ENCODE data around the gene ELL. TPM values are rescaled to one million over a fixed set of nuclear protein-coding genes. Genes with fewer than 3 reads are reported as not detected.

ELL gene
- total and polyA plus RNA-seq, 4 experiments from 2014 or later, result 6.5 to 35.9 (median 25.8) TPM

GRCh38 chr19:18478545-18479311 is 43.1 kb downstream of the ELL start:
- no peaks in the 10 kb centered on the region for H3K9me3 ChIP-seq (ENCODE audit: control insufficient read depth in 1 of 2, low read length in 2 of 2)
- H3K27me3 Mint-ChIP-seq, result no peaks in the 10 kb centered on the region
- no peaks in the 10 kb centered on the region for H3K36me3 ChIP-seq (ENCODE audit: insufficient read depth, low read length)
- intact Hi-C loops (cut with micrococcal nuclease), result loop anchor here (5.0 kb wide), 2 partner anchors 94 to 109 kb away; partner anchors contain the start of genes REX1BD and UBA52
- H3K4me1 ChIP-seq (ENCODE audit: insufficient read depth, low read length), result peaks cover 88% of the 10 kb centered on the region
- H3K27ac ChIP-seq (ENCODE audit: low read depth, low read length), result peak overlapping the region; percentile 63
- POLR2A ChIA-PET (ENCODE audit: partially characterized antibody), result interaction anchor here (0.7 to 1.8 kb wide), 6 partner anchors 8 to 110 kb away, joined by 3 to 9 read pairs (median 6); partner anchors contain the start of genes ELL, KXD1 and REX1BD
- peaks cover 4 to 10% of the 10 kb centered on the region in 2 donors for H3K36me3 Mint-ChIP-seq
- H3K27ac Mint-ChIP-seq, result peak overlapping the region; percentile 89 to 95 (median 94)
- no peaks in the 10 kb centered on the region for H3K9me3 Mint-ChIP-seq
- CTCF ChIA-PET (ENCODE audit: partially characterized antibody), result interaction anchor here (1.0 to 1.4 kb wide), 4 partner anchors 17 to 110 kb away, joined by 3 to 5 read pairs (median 4); partner anchors contain the start of gene REX1BD
- peak overlapping the region; percentile 53 to 80 (median 71) for H3K4me3 Mint-ChIP-seq
- no peaks in the 10 kb centered on the region for H3K27me3 ChIP-seq (ENCODE audit: insufficient read depth, low read length)
- peaks cover 54 to 96% (median 78%) of the 10 kb centered on the region in 4 donors for H3K4me1 Mint-ChIP-seq
- H3K4me3 ChIP-seq (ENCODE audit: low read length in 2 of 2), result no peak overlapping the region
- DNase-seq, result peak in 3 of 5 donors; percentile 25 to 78 (median 33)

- H3K9me3 Mint-ChIP-seq, result no peaks in the 10 kb centered on the region
- peaks cover 4 to 12% of the 10 kb centered on the region in 2 donors for H3K36me3 Mint-ChIP-seq
- peaks cover 92% of the 10 kb centered on the region for H3K4me1 ChIP-seq (ENCODE audit: insufficient read depth, low read length)
- H3K27me3 ChIP-seq (ENCODE audit: insufficient read depth, low read length), result no peaks in the 10 kb centered on the region
- DNase-seq, result no peak
- intact Hi-C loops (cut with micrococcal nuclease), result loop anchor here (5.0 kb wide), 2 partner anchors 94 to 109 kb away; partner anchors contain the start of genes REX1BD and UBA52
- H3K36me3 ChIP-seq (ENCODE audit: insufficient read depth, low read length), result no peaks in the 10 kb centered on the region
- H3K27ac Mint-ChIP-seq, result peak overlapping the region; percentile 89 to 95 (median 93)
- no peak overlapping the region for H3K4me3 ChIP-seq (ENCODE audit: low read length in 2 of 2)
- peaks cover 54 to 96% (median 78%) of the 10 kb centered on the region in 4 donors for H3K4me1 Mint-ChIP-seq
- no peaks in the 10 kb centered on the region for H3K9me3 ChIP-seq (ENCODE audit: control insufficient read depth in 1 of 2, low read length in 2 of 2)
- peak overlapping the region; percentile 63 for H3K27ac ChIP-seq (ENCODE audit: low read depth, low read length)
- H3K4me3 Mint-ChIP-seq, result peak overlapping the region in 6 of 8 donors; percentile 59 to 80 (median 68)
- no peaks in the 10 kb centered on the region for H3K27me3 Mint-ChIP-seq
- CTCF ChIA-PET (ENCODE audit: partially characterized antibody), result interaction anchor here (1.0 to 1.4 kb wide), 3 partner anchors 16 to 111 kb away, joined by 3 to 4 read pairs (median 4); partner anchors contain the start of gene REX1BD
- POLR2A ChIA-PET (ENCODE audit: partially characterized antibody), result interaction anchor here (0.7 to 1.8 kb wide), 6 partner anchors 8 to 111 kb away, joined by 3 to 9 read pairs (median 6); partner anchors contain the start of genes ELL, KXD1 and REX1BD
Measured at GRCh38 chr19:18477974-18478373, 43.9 kb downstream of the ELL start.

GRCh38 chr19:18477042-18477779 is 44.7 kb downstream of the ELL start:
- Mint-ChIP-seq H3K36me3 (peaks cover 4 to 12% of the 10 kb centered on the region in 2 donors), H3K9me3 (no peaks in the 10 kb centered on the region), H3K27ac (peak overlapping the region; percentile 84 to 95 (median 91)), H3K4me1 (peaks cover 57 to 93% (median 76%) of the 10 kb centered on the region in 4 donors), H3K27me3 (no peaks in the 10 kb centered on the region), H3K4me3 (peak overlapping the region in 7 of 8 donors; percentile 21 to 80 (median 67))
- POLR2A ChIA-PET (ENCODE audit: partially characterized antibody), result interaction anchor here (1.4 to 4.9 kb wide), 6 partner anchors 19 to 112 kb away, joined by 6 to 42 read pairs (median 14); partner anchors contain the start of gene ELL
- no peak for DNase-seq
- Histone ChIP-seq H3K9me3 (ENCODE audit: control insufficient read depth in 1 of 2, low read length in 2 of 2) (no peaks in the 10 kb centered on the region), H3K27ac (ENCODE audit: low read depth, low read length) (peak overlapping the region; percentile 63), H3K36me3 (ENCODE audit: insufficient read depth, low read length) (no peaks in the 10 kb centered on the region), H3K4me1 (ENCODE audit: insufficient read depth, low read length) (peaks cover 90% of the 10 kb centered on the region), H3K4me3 (ENCODE audit: low read length in 2 of 2) (no peak overlapping the region), H3K27me3 (ENCODE audit: insufficient read depth, low read length) (no peaks in the 10 kb centered on the region)
- intact Hi-C loops (cut with micrococcal nuclease), result loop anchor here (5.0 kb wide), 2 partner anchors 95 to 110 kb away; partner anchors contain the start of genes REX1BD and UBA52
- CTCF ChIA-PET (ENCODE audit: partially characterized antibody), result interaction anchor here (1.1 to 5.3 kb wide), 2 partner anchors 17 to 43 kb away, joined by 4 to 46 read pairs; partner anchors contain the start of gene ELL

GRCh38 chr19:18476507-18477041 is 45.3 kb downstream of the ELL start:
- H3K27ac ChIP-seq (ENCODE audit: low read depth, low read length), result peak overlapping the region; percentile 63
- ChIA-PET POLR2A (ENCODE audit: partially characterized antibody) (interaction anchor here (1.5 to 4.9 kb wide), 4 partner anchors 20 to 113 kb away, joined by 6 to 42 read pairs (median 24); partner anchors contain the start of gene ELL), CTCF (ENCODE audit: partially characterized antibody) (interaction anchor here (0.8 to 5.3 kb wide), 3 partner anchors 17 to 43 kb away, joined by 4 to 46 read pairs (median 4); partner anchors contain the start of gene ELL)
- peak overlapping the region in 7 of 8 donors; percentile 27 to 80 (median 67) for H3K4me3 Mint-ChIP-seq
- no peaks in the 10 kb centered on the region for H3K27me3 ChIP-seq (ENCODE audit: insufficient read depth, low read length)
- peaks cover 89% of the 10 kb centered on the region for H3K4me1 ChIP-seq (ENCODE audit: insufficient read depth, low read length)
- peaks cover 56 to 96% (median 76%) of the 10 kb centered on the region in 4 donors for H3K4me1 Mint-ChIP-seq
- H3K27ac Mint-ChIP-seq, result peak overlapping the region; percentile 84 to 95 (median 91)
- H3K4me3 ChIP-seq (ENCODE audit: low read length in 2 of 2), result no peak overlapping the region
- DNase-seq, result no peak
- no peaks in the 10 kb centered on the region for H3K36me3 ChIP-seq (ENCODE audit: insufficient read depth, low read length)
- H3K27me3 Mint-ChIP-seq, result no peaks in the 10 kb centered on the region
- no peaks in the 10 kb centered on the region for H3K9me3 ChIP-seq (ENCODE audit: control insufficient read depth in 1 of 2, low read length in 2 of 2)
- H3K9me3 Mint-ChIP-seq, result no peaks in the 10 kb centered on the region
- intact Hi-C loops (cut with micrococcal nuclease), result loop anchor here (5.0 kb wide), 2 partner anchors 96 to 111 kb away; partner anchors contain the start of genes REX1BD and UBA52
- H3K36me3 Mint-ChIP-seq, result peaks cover 4 to 18% of the 10 kb centered on the region in 2 donors

- Histone ChIP-seq H3K9me3 (ENCODE audit: control insufficient read depth in 1 of 2, low read length in 2 of 2) (no peaks in the 10 kb centered on the region), H3K4me3 (ENCODE audit: low read length in 2 of 2) (peak overlapping the region in 1 of 2 donors; percentile 29), H3K4me1 (ENCODE audit: insufficient read depth, low read length) (peaks cover 82% of the 10 kb centered on the region), H3K27me3 (ENCODE audit: insufficient read depth, low read length) (no peaks in the 10 kb centered on the region), H3K27ac (ENCODE audit: low read depth, low read length) (peak overlapping the region; percentile 68), H3K36me3 (ENCODE audit: insufficient read depth, low read length) (peaks cover under 1% of the 10 kb centered on the region)
- ChIA-PET POLR2A (ENCODE audit: partially characterized antibody) (interaction anchor here (0.6 to 4.9 kb wide), 10 partner anchors 9 to 114 kb away, joined by 3 to 42 read pairs (median 5); partner anchors contain the start of gene ELL), CTCF (ENCODE audit: partially characterized antibody) (interaction anchor here (0.8 to 5.3 kb wide), 5 partner anchors 11 to 44 kb away, joined by 3 to 46 read pairs (median 6); partner anchors contain the start of gene ELL)
- DNase-seq, result no peak
- Mint-ChIP-seq H3K27ac (peak overlapping the region; percentile 94 to 99 (median 96)), H3K36me3 (peaks cover 4 to 19% of the 10 kb centered on the region in 2 donors), H3K27me3 (no peaks in the 10 kb centered on the region), H3K9me3 (no peaks in the 10 kb centered on the region), H3K4me3 (peak overlapping the region; percentile 60 to 88 (median 77)), H3K4me1 (peaks cover 51 to 90% (median 73%) of the 10 kb centered on the region in 4 donors)
- intact Hi-C loops (cut with micrococcal nuclease), result loop anchor here (1.0 to 5.0 kb wide), 4 partner anchors 10 to 111 kb away; partner anchors contain the start of genes ELL, REX1BD and UBA52
Measured at GRCh38 chr19:18475762-18476331, 46.0 kb downstream of the ELL start.
